ENCODE measurements around the gene FMN2. TPM values are rescaled to one million over a fixed set of nuclear protein-coding genes. Genes with fewer than 3 reads are reported as not detected.

The FMN2 gene
- polyA plus RNA-seq (ENCODE audit: insufficient read length in 10 of 10) = 1 to 10 TPM in 1 of 10 donors, under 1 TPM in 9; 0.36 to 1.2 (median 0.75) TPM
- long read RNA-seq, donor 1 = 0 reads
- long read RNA-seq, donor 2 = 0 reads
- long read RNA-seq, donor 3 = 0 reads
- long read RNA-seq, donor 4 = 0 reads
- long read RNA-seq, donor 5 = 0 reads
- long read RNA-seq, donor 6 = 0 reads
- long read RNA-seq, donor 7 = 0 reads
- long read RNA-seq, donor 8 = 0 reads
- long read RNA-seq, donor 9 = 0 reads

GRCh38 chr1:240091614-240092300 lies at the start of gene FMN2:
FMN2 (plus strand) TSS chr1:240091883; CDS start chr1:240092110, 227 bp downstream.
- DNase-seq = peak; percentile 10 to 64 (median 47)

- no peak for DNase-seq
Measured at GRCh38 chr1:240044620-240045019, 47.1 kb upstream of the FMN2 start.

- DNase-seq = no peak
Measured at GRCh38 chr1:240046000-240046399, 45.7 kb upstream of the FMN2 start.

GRCh38 chr1:240054109-240054701 lies 37.5 kb upstream of the FMN2 start:
- no peak for DNase-seq

- DNase-seq = no peak
Measured at GRCh38 chr1:240055936-240056335, 35.7 kb upstream of the FMN2 start.

- no peak for DNase-seq
Measured at GRCh38 chr1:240056350-240056749, 35.3 kb upstream of the FMN2 start.

- no peak for DNase-seq
Measured at GRCh38 chr1:240058049-240058448, 33.6 kb upstream of the FMN2 start.

- no peak for DNase-seq
Measured at GRCh38 chr1:240068961-240069360, 22.7 kb upstream of the FMN2 start.

- no peak for DNase-seq
Measured at GRCh38 chr1:240070188-240070587, 21.5 kb upstream of the FMN2 start.

GRCh38 chr1:240073097-240073496 lies 18.6 kb upstream of the FMN2 start:
- no peak for DNase-seq

GRCh38 chr1:240074422-240074821 lies 17.3 kb upstream of the FMN2 start:
- DNase-seq = peak in 1 of 3 donors; percentile 18

GRCh38 chr1:240074908-240075307 lies 16.8 kb upstream of the FMN2 start:
- no peak for DNase-seq

GRCh38 chr1:240084337-240084736 lies 7.3 kb upstream of the FMN2 start:
- no peak for DNase-seq

GRCh38 chr1:240084749-240085148 lies 6.9 kb upstream of the FMN2 start:
- DNase-seq = no peak

GRCh38 chr1:240086726-240087125 lies 5.0 kb upstream of the FMN2 start:
- peak in 1 of 3 donors; percentile 55 for DNase-seq

- DNase-seq = no peak
Measured at GRCh38 chr1:240090014-240090413, 1.7 kb upstream of the FMN2 start.

GRCh38 chr1:240090957-240091600 lies 604 bp upstream of the FMN2 start:
- no peak for DNase-seq

GRCh38 chr1:240092301-240093119 lies 827 bp downstream of the FMN2 start:
- DNase-seq = peak; percentile 28 to 77 (median 44)

- DNase-seq = peak in 1 of 3 donors; percentile 10
Measured at GRCh38 chr1:240093120-240093961, 1.7 kb downstream of the FMN2 start.

- DNase-seq = no peak
Measured at GRCh38 chr1:240094041-240094722, 2.5 kb downstream of the FMN2 start.

All from muscle of back (tissue), 13 donors.